GM12892 (cell line): ENCODE results near the gene GAK.

Source experiments
- POLR2A ChIP-seq: IDR thresholded peaks from 2 replicates; pipeline ENCODE4 v1.6.1; 2011; ENCODE audit warnings: low read depth, low read length, control low read depth
- POLR2AphosphoS5 ChIP-seq: IDR thresholded peaks from 2 replicates; pipeline ENCODE4 v1.6.1; 2011; ENCODE audit warnings: low read depth, low read length, control low read depth

- TF ChIP-seq POLR2AphosphoS5 (no peak), POLR2A (no peak)
Observed at GRCh38 chr4:860561-860960, 71.6 kb downstream of the GAK start.
